ACHN (cell line): ENCODE results near the gene TMEM132D.
"Not testable (repeated sequence)": the region's sequence is repeated elsewhere in the genome, so short reads cannot be mapped to it uniquely, and the experiment has no call there.

Experiments used
- DNase-seq: peaks from one replicate; pipeline ENCODE4 v3.0.0-alpha.2; 2015
- in situ Hi-C: cut with HindIII; loops from 2 replicates; pipeline ENCODE4 v1.10.0; 2017; ENCODE audit warnings: low sequenced_read_pairs, low pct_ligation_motif_present, low pct_unique_long_range_greater_than_20kb

Gene TMEM132D

GRCh38 chr12:129063600-129063999 lies 840.2 kb downstream of the TMEM132D start:
- in situ Hi-C loops: no loop called here
- DNase-seq: no peak

- in situ Hi-C loops: no loop called here
- no peak for DNase-seq
Observed at GRCh38 chr12:129053232-129053631, 850.6 kb downstream of the TMEM132D start.

DNA sequence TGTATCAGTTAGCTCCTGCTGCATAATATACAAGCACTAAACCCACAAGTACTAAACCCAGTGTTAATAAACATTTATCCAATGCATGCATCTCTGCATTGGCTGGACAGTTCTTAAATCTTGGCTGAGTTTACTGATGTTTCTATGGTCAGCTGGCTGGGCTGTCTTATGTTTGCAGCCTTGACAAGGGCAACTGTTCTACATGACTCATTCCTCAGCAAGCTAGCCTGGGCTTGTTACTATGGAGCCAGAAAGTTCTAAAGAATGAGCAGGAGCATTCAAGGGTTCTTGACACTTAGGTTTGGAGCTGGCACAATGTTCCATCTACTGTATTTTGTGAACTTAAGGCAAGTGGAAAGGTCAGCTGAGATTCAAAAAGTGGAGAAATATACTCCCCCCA lies 851.5 kb downstream of the TMEM132D start:
- no peak for DNase-seq
- in situ Hi-C loops: no loop called here

DNA sequence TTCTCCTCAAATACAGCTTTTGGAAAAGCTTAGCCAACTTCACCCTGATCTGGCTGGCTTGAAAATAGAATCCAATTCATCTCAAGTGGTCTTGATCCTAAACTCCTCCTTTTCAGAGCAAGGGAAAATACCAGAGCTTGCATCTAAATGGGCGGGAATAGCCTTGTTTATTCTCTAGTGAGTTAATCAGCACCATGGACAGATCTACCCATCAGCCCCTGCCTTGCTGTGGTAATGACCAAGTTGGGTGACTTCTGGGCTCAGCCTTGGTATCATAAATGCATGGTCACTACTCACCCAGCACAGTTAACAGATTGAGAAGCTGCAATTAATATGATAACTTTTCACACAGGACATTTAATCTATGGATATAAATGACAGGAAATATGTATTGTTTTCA lies 853.9 kb downstream of the TMEM132D start:
- DNase-seq: peak; percentile 49
- in situ Hi-C loops: no loop called here

GRCh38 chr12:129043334-129043733 lies 860.5 kb downstream of the TMEM132D start:
- in situ Hi-C loops: not testable (repeated sequence)

DNA sequence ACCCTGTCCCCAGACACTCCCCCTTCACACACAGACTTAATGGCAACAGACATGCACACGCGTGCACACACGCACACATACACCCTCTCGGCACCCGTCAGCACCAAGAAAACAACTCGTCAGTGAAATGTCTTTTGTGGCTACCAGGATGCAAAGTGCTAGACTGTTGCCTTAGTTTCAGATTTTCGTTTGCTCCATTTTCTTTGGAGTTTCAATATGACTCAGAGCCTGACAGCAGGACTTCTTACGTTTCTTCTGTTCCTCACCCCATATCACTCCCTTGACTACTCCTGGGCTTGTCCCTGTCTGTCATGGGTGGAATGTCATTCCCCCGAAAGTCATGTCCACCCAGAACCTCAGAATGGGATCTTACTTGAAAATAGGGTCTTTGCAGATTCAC lies 867.7 kb downstream of the TMEM132D start:
- in situ Hi-C loops: no loop called here
- no peak for DNase-seq

More at GRCh38 chr12:129043334-129043733, 860.5 kb downstream of the TMEM132D start:
- DNase-seq: not testable (repeated sequence)

GRCh38 chr12:129034558-129035289 lies 869.1 kb downstream of the TMEM132D start:
- DNase-seq: no peak
- in situ Hi-C loops: no loop called here

DNA sequence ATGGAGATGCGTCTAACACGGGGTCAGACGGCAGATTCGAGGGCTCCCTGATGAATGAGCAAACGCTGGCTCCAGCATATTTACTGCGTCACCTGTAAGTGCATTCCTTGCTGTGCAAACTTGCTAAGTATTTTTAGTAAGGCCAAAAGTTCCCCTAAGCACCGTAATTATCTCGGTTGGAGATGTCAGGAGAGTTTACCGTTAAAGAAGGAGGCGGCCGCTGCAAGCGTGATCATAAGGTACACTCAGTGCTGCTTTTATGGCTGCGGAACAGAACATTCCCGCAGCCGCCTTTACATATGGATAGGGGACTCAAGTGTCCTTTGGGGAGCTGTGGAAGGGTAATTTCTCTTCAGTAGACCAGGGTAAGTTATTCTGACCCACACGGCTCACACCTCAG lies 875.0 kb downstream of the TMEM132D start:
- in situ Hi-C loops: no loop called here
- DNase-seq: no peak

DNA sequence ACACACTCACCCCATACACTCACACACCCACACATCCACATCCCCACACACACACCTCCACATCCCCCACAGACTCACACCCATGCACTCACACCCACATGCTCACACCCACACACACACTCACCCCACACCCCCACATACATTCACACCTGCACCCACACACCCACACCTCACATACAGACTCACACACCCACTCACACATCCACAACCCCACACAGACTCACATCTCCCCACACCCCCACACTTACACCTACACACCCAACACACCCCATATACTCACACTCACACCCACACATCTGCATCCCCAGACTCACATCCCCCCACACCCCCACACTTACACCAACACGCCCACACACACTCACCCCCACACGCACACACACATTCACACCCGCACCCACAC lies 878.8 kb downstream of the TMEM132D start:
- in situ Hi-C loops: no loop called here
- no peak for DNase-seq
